Measurements from ENCODE around the gene PLA2G6. TPM values are rescaled to one million over a fixed set of nuclear protein-coding genes. Genes with fewer than 3 reads are reported as not detected.

The PLA2G6 gene
- 10 to 100 TPM in 7 of 12 donors, 1 to 10 TPM in 4, not detected in 1; 7.1 to 33.6 (median 10.6) TPM for polyA plus RNA-seq (ENCODE audit: insufficient read length in 12 of 12)
- long read RNA-seq, donor 1, partial matches to known transcripts = 0 of 1 reads
- long read RNA-seq, donor 1, other reads (novel, unspliced or antisense) = 0 of 1 reads
- long read RNA-seq, donor 2, partial matches to known transcripts = 0 of 1 reads
- long read RNA-seq, donor 2, other reads (novel, unspliced or antisense) = 0 of 1 reads
- long read RNA-seq, donor 3 = 0 reads
- long read RNA-seq, donor 4 = 0 reads
- long read RNA-seq, donor 5, partial matches to known transcripts = 0 of 1 reads
- long read RNA-seq, donor 5, other reads (novel, unspliced or antisense) = 0 of 1 reads
- long read RNA-seq, donor 6 = 0 reads
- long read RNA-seq, donor 7, partial matches to known transcripts = 0 of 1 reads
- long read RNA-seq, donor 7, other reads (novel, unspliced or antisense) = 0 of 1 reads
- long read RNA-seq, donor 8, partial matches to known transcripts = 0 of 1 reads
- long read RNA-seq, donor 8, other reads (novel, unspliced or antisense) = 0 of 1 reads
- long read RNA-seq, donor 9 = 0 reads
- long read RNA-seq, donor 10 = 0 reads
- long read RNA-seq, donor 11 = 0 reads

GRCh38 chr22:38181453-38182200 is at the start of gene PLA2G6:
TSS of gene PLA2G6 (minus strand) at chr22:38181830. CDS start at chr22:38169426, 12,404 bp downstream.
- peak; percentile 98 for DNase-seq

- no peak for DNase-seq
These were observed 49.3 kb upstream of the PLA2G6 start for GRCh38 chr22:38230916-38231315.

- no peak for DNase-seq
These were observed 48.6 kb upstream of the PLA2G6 start for GRCh38 chr22:38230108-38230825.

- no peak for DNase-seq
These were observed 47.5 kb upstream of the PLA2G6 start for GRCh38 chr22:38228873-38229740.

GRCh38 chr22:38228326-38228872 is 46.8 kb upstream of the PLA2G6 start:
- no peak for DNase-seq

GRCh38 chr22:38226853-38227649 is 45.4 kb upstream of the PLA2G6 start:
- DNase-seq = no peak

- DNase-seq = no peak
These were observed 41.8 kb upstream of the PLA2G6 start for GRCh38 chr22:38223289-38223960.

- DNase-seq = no peak
These were observed 41.1 kb upstream of the PLA2G6 start for GRCh38 chr22:38222797-38223119.

- DNase-seq = no peak
These were observed 40.5 kb upstream of the PLA2G6 start for GRCh38 chr22:38221908-38222796.

- no peak for DNase-seq
These were observed 39.8 kb upstream of the PLA2G6 start for GRCh38 chr22:38221407-38221806.

GRCh38 chr22:38220653-38221386 is 39.2 kb upstream of the PLA2G6 start:
- DNase-seq = no peak

- no peak for DNase-seq
These were observed 38.5 kb upstream of the PLA2G6 start for GRCh38 chr22:38220163-38220562.

- DNase-seq = no peak
These were observed 38.0 kb upstream of the PLA2G6 start for GRCh38 chr22:38219632-38220031.

- DNase-seq = no peak
These were observed 37.3 kb upstream of the PLA2G6 start for GRCh38 chr22:38218661-38219622.

GRCh38 chr22:38215156-38216038 is 33.8 kb upstream of the PLA2G6 start:
- DNase-seq = no peak

All from muscle of arm (tissue), 14 donors.